ENCODE measurements around the gene KLF3. TPM values are rescaled to one million over a fixed set of nuclear protein-coding genes. Genes with fewer than 3 reads are reported as not detected.
"Not testable (repeated sequence)": the region's sequence is repeated elsewhere in the genome, so short reads cannot be mapped to it uniquely, and the experiment has no call there.

Gene KLF3
- total and polyA plus RNA-seq, 11 donors: 7.4 to 36.4 (median 20.8) TPM

- WGBS, 4 donors: 86 to 90% (median 88%) methylated on average over 9 of the region's 9 CpGs
- ATAC-seq: peak in 3 of 4 donors; percentile 65 to 80 (median 77)
- H3K36me3 ChIP-seq: no peaks in the 10 kb centered on the region
- no peaks in the 10 kb centered on the region for H3K9me3 ChIP-seq
- TF ChIP-seq CTCF (IDR thresholded peaks at IDR 0.05) (no peak), POLR2A (IDR thresholded peaks at IDR 0.05) (no peak)
- H3K27ac ChIP-seq: no peak overlapping the region
- peaks cover 0 to 20% (median 0%) of the 10 kb centered on the region in 12 donors for H3K4me1 ChIP-seq
- no peak for DNase-seq
- no peaks in the 10 kb centered on the region for H3K27me3 ChIP-seq
- intact Hi-C loops (cut with DNase I): no loop called here
- H3K4me3 ChIP-seq: no peak overlapping the region
Observed at GRCh38 chr4:38621028-38621684, 42.8 kb upstream of the KLF3 start.

GRCh38 chr4:38621831-38622230, 42.2 kb upstream of the KLF3 start:
- intact Hi-C loops (cut with DNase I): no loop called here
- TF ChIP-seq CTCF (IDR thresholded peaks at IDR 0.05) (no peak), POLR2A (IDR thresholded peaks at IDR 0.05) (no peak)
- no peak for ATAC-seq

GRCh38 chr4:38622340-38622739, 41.7 kb upstream of the KLF3 start:
- H3K36me3 ChIP-seq; H3K27ac ChIP-seq; H3K27me3 ChIP-seq; ATAC-seq; H3K4me3 ChIP-seq; intact Hi-C loops (cut with DNase I); DNase-seq; H3K9me3 ChIP-seq: not testable (repeated sequence)
- H3K4me1 ChIP-seq: peaks cover 0 to 19% (median 0%) of the 10 kb centered on the region in 12 donors
- WGBS, 4 donors: 89 to 96% (median 90%) methylated on average over 2 of the region's 2 CpGs

More at GRCh38 chr4:38621831-38622230, 42.2 kb upstream of the KLF3 start:
- Histone ChIP-seq H3K4me3 (no peak overlapping the region), H3K27ac (no peak overlapping the region), H3K9me3 (no peaks in the 10 kb centered on the region), H3K4me1 (peaks cover 0 to 19% (median 0%) of the 10 kb centered on the region in 12 donors), H3K36me3 (no peaks in the 10 kb centered on the region), H3K27me3 (no peaks in the 10 kb centered on the region)
- DNase-seq: no peak
- WGBS, 4 donors: 93 to 98% (median 94%) methylated on average over 6 of the region's 6 CpGs

GRCh38 chr4:38623260-38623659, 40.7 kb upstream of the KLF3 start:
- DNase-seq: no peak
- no peaks in the 10 kb centered on the region for H3K36me3 ChIP-seq
- WGBS, 4 donors: 88 to 99% (median 91%) methylated on average over 2 of the region's 2 CpGs
- H3K4me3 ChIP-seq: no peak overlapping the region
- intact Hi-C loops (cut with DNase I): no loop called here
- peaks cover 0 to 19% (median 0%) of the 10 kb centered on the region in 12 donors for H3K4me1 ChIP-seq
- H3K9me3 ChIP-seq: no peaks in the 10 kb centered on the region
- no peaks in the 10 kb centered on the region for H3K27me3 ChIP-seq
- ATAC-seq: no peak
- TF ChIP-seq POLR2A (IDR thresholded peaks at IDR 0.05) (no peak), CTCF (IDR thresholded peaks at IDR 0.05) (no peak)
- H3K27ac ChIP-seq: no peak overlapping the region

GRCh38 chr4:38624311-38624710, 39.7 kb upstream of the KLF3 start:
- H3K9me3 ChIP-seq: no peaks in the 10 kb centered on the region
- whole genome bisulfite sequencing, 4 donors: 94 to 100% (median 98%) methylated on average over 3 of the region's 3 CpGs
- intact Hi-C loops (cut with DNase I): no loop called here

More at GRCh38 chr4:38624311-38624710, 39.7 kb upstream of the KLF3 start:
- no peaks in the 10 kb centered on the region for H3K27me3 ChIP-seq
- no peak for TF ChIP-seq CTCF (IDR thresholded peaks at IDR 0.05)
- TF ChIP-seq POLR2A (IDR thresholded peaks at IDR 0.05): no peak
- no peak overlapping the region for H3K27ac ChIP-seq
- H3K36me3 ChIP-seq: no peaks in the 10 kb centered on the region
- peaks cover 0 to 19% (median 0%) of the 10 kb centered on the region in 12 donors for H3K4me1 ChIP-seq
- ATAC-seq (no peak), DNase-seq (no peak)
- no peak overlapping the region for H3K4me3 ChIP-seq

Measured in heart left ventricle (tissue), 16 donors.